ENCODE results near the gene AGFG2. TPM values are rescaled to one million over a fixed set of nuclear protein-coding genes. Genes with fewer than 3 reads are reported as not detected.

AGFG2 gene
- total and polyA plus RNA-seq, 10 of the 15 experiments (the other 5 are each of a cell fraction or from before 2014, with no cell fraction given) = 0.90 to 71.5 (median 25.4) TPM

GRCh38 chr7:100509231-100509630 is 29.8 kb upstream of the AGFG2 start:
- 78% methylated on average over 15 of the region's 15 CpGs for WGBS (ENCODE audit: insufficient coverage, insufficient replicate concordance, low lambda C conversion rate, missing lambda C conversion rate)
- H3K36me3 ChIP-seq (ENCODE audit: control insufficient read depth in 2 of 2, insufficient read depth in 2 of 2, low read length in 1 of 2) = no peaks in the 10 kb centered on the region
- H2AFZ ChIP-seq (ENCODE audit: control insufficient read depth, low read depth, low read length) = no peak overlapping the region
- no peaks in the 10 kb centered on the region for H3K27me3 ChIP-seq (replicated peaks in 1 of 2; ENCODE audit: control insufficient read depth in 2 of 2, insufficient read depth in 2 of 2, low read length in 1 of 2)
- no peak overlapping the region for H3K9ac ChIP-seq (ENCODE audit: control insufficient read depth, insufficient read depth, low read length)
- H4K20me1 ChIP-seq (ENCODE audit: control insufficient read depth, insufficient read depth) = no peaks in the 10 kb centered on the region
- BruUV-seq (replicated peaks) = no TSS peak
- no peaks in the 10 kb centered on the region for H3K4me1 ChIP-seq (ENCODE audit: control insufficient read depth, insufficient read depth, low read length)
- H3K4me3 ChIP-seq = no peak overlapping the region
- no peak for ATAC-seq
- CTCF ChIA-PET = interaction anchor here (0.6 kb wide), 1 partner anchor 1375 kb away, joined by 3 read pairs; no protein-coding TSS in a partner anchor
- SMC1A ChIA-PET (ENCODE audit: uncharacterized antibody, unreplicated experiment) = no interaction called here
- DNase-seq (ENCODE audit: low read depth, low spot score) = no peak
- intact Hi-C loops (cut with micrococcal nuclease; ENCODE audit: unreplicated experiment) = no loop called here
- H3K9me3 ChIP-seq (replicated peaks; ENCODE audit: control insufficient read depth, insufficient read depth, low read length) = no peaks in the 10 kb centered on the region
- in situ Hi-C loops (cut with MboI) = no loop called here
- POLR2A ChIA-PET = no interaction called here
- H3K79me2 ChIP-seq (ENCODE audit: control insufficient read depth, insufficient read depth, low read length) = no peaks in the 10 kb centered on the region
- TF ChIP-seq PAX8 (IDR thresholded peaks at IDR 0.05) (no peak), RUNX3 (IDR thresholded peaks at IDR 0.05; ENCODE audit: low read length) (no peak), RELB (IDR thresholded peaks at IDR 0.05; ENCODE audit: low read depth) (no peak), NBN (IDR thresholded peaks at IDR 0.05) (no peak), ZBTB40 (IDR thresholded peaks at IDR 0.05; ENCODE audit: borderline replicate concordance) (no peak), LARP7 (IDR thresholded peaks at IDR 0.05) (no peak), GABPA (IDR thresholded peaks at IDR 0.05; ENCODE audit: low read depth) (no peak), E2F4 (IDR thresholded peaks at IDR 0.05; ENCODE audit: low read depth, low read length) (no peak), TCF3 (IDR thresholded peaks at IDR 0.05; ENCODE audit: borderline replicate concordance, insufficient read depth, low read depth, low read length) (no peak), MTA3 (IDR thresholded peaks at IDR 0.05; ENCODE audit: borderline replicate concordance, low read length) (no peak)
- RAD21 ChIA-PET (ENCODE audit: unreplicated experiment) = interaction anchor here (0.5 kb wide), 1 partner anchor 30 kb away, joined by 3 read pairs; the partner anchor contains the start of gene AGFG2
- H3K27ac ChIP-seq (ENCODE audit: control insufficient read depth, insufficient read depth) = no peak overlapping the region
- no peak overlapping the region for H3K4me2 ChIP-seq (ENCODE audit: control insufficient read depth, insufficient read depth)
- no peak for FAIRE-seq

Data from GM12878 (cell line).